Measurements from ENCODE around the gene HYDIN.

GRCh38 chr16:71217506-71217905 lies 13.0 kb downstream of the HYDIN start:
- TF ChIP-seq CTCF (IDR thresholded peaks at IDR 0.05) (no peak), POLR2A (IDR thresholded peaks at IDR 0.05) (no peak)
